Inflammatory macrophage treated with lipopolysaccharide for 1 hour (primary cell): ENCODE data around the gene RSU1.

Source experiments
- DNase-seq, 2 donors: peaks; one replicate each; pipeline ENCODE4 v3.0.0-alpha.2; 2020 to 2022

The RSU1 gene

GRCh38 chr10:16728266-16728665 lies 89.0 kb downstream of the RSU1 start:
- DNase-seq: no peak

DNA sequence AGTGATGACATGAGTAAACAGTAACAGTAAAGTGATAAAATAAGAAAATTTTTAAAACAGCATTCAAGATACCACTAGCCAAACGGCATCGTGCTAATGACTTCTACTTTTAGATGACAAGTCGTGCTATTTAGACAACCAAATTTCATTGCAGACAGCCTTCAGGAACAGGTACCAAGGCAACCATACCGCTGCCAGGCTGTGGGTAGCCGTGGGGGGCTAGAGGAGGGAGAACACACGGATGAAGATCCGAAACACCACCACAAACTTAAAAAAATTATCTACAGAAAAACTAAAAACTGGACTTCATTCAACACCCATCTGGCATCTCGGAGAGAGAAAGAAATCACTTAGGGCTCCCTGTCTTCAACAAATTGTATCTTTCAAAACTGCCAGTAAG lies 89.6 kb downstream of the RSU1 start:
- DNase-seq: no peak

DNA sequence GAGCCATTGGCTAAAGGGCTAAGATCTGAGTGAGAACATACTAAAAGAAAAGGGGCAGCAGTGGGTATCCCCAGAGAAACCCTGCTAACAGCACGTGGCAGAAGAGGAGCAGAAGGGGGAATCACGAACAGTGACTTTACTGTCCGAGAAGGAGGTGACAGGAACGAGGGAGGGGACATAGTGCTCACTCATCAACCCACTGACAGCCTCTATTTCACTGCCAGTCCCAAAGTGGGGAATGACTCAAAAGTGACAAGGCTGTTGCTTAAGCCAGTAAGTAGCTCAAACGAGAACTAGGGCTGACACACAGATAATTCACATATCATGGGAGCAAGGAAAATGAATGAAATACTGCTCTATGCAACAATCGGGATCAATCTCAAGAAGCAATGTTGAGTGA lies 92.7 kb downstream of the RSU1 start:
- DNase-seq: no peak

DNA sequence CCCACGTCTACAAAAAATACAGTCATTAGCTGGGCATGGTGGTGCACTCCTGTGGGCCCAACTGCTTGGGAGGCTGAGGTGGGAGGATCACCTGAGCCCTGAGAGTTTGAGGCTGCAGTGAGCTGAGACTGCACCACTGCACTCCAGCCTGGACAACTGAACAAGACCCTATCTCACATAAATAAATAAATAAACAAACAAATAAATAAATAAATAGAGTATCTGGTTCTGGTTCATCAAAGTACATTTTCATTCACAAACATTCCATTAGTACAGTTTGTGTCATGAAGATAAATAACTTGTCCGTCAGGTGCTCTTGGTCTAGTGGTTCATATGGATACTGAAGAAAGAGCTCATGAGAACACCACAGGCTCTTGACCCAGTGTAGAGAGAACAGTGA lies 96.4 kb downstream of the RSU1 start:
- DNase-seq: no peak

- DNase-seq: no peak
These were observed 99.4 kb downstream of the RSU1 start for GRCh38 chr10:16717622-16718395.

- DNase-seq: no peak
These were observed 101.2 kb downstream of the RSU1 start for GRCh38 chr10:16716051-16716450.

DNA sequence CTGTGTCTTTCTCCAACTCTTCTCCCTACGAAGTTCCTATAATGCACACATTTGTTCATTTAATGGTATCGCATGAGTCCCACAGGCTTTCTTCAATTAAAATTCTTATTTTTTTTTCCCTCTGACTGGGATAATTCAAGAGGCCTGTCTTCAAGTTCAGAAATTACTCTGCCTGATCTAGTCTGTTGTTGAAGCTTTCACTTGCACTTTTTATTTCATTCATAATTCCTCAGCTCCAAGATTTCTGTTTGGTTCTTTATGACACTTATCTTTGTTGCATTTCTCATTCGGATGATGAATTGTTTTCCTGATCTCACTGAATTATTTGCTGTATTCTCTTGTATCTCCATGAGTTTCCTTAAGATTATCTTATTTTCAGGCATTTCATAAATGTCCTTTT lies 103.9 kb downstream of the RSU1 start:
- no peak for DNase-seq

DNA sequence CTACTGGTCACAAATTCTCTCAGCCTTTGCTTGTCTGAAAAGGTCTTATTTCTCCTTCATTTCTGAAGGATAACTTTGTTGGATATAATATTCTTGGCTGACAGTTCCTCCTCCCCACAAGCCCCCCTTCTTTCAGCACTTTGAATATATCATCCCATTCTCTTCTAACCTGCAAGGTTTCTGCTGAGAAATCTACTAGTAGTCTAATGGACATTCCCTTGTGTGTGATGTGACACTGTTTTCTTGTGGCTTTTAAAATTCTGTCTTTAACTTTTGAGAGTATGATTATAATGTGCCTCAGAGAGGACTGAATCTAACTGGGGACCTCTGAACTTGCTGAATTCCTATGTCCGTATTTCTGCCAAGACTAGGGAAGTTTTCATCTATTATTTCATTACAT lies 104.3 kb downstream of the RSU1 start:
- no peak for DNase-seq

GRCh38 chr10:16700331-16700730 lies 116.9 kb downstream of the RSU1 start:
- no peak for DNase-seq

DNA sequence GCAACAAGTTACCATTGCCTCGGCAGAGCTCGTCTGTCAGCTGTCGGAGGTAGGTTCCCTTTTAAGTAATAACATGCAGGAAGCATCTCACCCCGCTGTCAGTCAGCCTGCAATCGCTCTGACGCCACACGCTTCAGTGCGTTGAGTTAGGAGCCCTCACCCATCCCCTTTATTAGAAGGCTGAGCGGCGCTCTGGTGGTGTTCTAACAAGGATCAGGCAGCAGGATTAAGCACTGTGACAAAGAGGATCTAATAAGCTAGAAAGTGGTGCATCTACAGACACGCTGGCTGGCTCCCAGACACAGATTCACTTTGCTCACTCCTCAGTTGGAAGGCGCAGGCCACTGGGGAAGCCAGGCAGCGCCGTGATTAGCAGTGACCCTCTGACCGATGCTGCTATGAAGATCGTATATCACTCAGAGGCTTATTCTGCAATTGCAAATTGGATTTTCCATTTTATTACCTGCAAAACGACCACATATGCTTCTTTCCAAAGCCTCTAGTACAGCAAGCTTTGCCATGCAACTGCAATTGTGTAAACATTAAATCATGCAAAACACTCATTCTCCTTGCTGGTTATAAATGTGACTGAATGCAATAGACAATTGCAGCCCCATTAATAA lies 117.7 kb downstream of the RSU1 start:
- no peak for DNase-seq

DNA sequence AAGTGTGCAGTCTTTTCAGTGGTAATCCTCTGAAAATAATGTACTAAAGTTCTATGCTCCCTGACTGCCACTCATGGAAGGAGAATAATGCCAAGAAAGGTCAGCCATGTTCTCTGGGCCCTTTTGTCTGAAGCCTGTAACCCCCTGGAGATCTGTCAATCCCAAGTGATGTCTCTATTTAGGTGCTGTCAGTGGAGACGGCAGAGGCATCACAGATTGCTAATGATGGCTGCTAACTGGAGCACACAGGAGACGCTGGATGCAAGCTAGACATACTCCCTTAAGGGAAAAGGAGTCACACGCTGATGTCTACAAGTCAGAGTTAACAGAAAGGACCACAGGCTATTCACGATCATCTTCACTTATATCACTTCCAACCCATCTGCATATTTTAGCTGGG lies 118.8 kb downstream of the RSU1 start:
- DNase-seq: no peak

GRCh38 chr10:16690417-16690816 lies 126.8 kb downstream of the RSU1 start:
- DNase-seq: no peak

- no peak for DNase-seq
These were observed 127.5 kb downstream of the RSU1 start for GRCh38 chr10:16689696-16690095.

DNA sequence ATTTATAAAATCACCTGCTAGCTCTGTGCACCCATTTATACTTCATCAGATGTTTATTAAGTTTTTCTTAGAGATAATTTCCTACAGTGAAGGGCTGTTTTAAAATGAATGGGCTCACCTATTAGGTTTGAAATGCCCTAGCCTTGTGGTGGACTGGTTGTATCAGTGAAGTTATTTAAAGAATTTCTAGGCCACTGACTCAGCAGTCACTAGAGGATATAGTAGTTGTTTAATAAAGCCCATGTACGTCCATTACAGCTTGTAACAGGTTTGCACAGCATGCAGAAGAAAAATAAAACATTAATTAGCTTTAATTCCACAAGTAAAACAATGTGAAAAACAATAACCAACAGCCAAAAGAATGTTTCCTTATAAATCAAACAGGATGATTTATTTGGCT lies 128.0 kb downstream of the RSU1 start:
- DNase-seq: no peak

DNA sequence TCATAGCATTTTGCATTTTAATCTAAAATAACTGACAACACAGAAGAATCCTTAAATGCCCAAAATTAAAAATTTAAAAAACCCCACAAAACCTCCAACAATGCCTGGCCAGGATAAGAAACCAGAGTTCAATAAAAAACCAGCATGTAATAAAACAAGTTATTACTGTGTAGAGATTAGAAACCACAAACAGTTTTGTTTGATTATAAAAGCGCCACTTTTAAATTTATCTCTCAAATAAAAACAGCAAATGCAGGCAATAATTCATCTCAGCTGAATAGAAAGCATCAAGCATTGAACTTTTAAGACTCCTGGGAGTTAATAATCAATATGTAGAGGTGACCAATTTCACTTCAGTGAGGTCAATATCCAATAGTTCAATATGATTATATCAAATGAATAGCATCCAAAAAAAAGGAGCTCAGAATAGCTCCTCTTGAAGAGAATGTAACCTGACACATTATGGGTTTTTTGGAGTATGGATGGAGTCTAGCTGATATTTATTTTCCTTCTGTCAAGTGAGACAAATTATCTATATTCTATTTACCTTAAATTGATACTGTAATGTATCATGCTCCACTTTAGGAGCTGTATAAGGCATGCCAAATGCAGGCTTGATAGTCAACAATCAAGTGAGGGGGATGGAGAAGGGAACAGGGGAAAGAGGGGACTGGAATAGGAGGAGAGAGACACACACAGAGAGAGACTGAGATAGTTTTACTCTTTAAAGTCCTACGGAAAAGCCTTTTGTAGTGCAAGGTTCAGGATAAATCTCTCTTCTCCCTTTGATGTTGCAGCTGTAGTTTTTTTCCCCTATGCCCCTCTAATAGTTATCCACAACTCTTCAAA lies 130.9 kb downstream of the RSU1 start:
- DNase-seq: no peak

DNA sequence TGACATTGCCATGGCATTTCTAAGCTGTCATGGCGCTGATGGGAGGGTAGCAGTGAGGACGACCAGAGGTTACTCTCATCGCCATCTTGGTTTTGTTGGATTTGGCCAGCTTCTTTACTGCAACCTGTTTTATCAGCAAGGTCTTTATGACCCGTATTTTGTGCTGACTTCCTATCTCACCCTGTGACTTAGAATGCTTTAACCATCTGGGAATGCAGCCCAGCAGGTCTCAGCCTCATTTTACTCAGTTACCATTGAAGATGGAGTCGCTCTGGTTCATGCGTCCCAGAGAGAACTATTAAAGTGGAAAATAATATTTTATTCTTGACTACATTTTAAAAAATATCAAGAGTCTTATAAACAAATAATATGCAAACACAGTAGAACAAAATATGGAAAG lies 131.7 kb downstream of the RSU1 start:
- DNase-seq: no peak

GRCh38 chr10:16681521-16681920 lies 135.7 kb downstream of the RSU1 start:
- DNase-seq: peak; percentile 6 to 9

DNA sequence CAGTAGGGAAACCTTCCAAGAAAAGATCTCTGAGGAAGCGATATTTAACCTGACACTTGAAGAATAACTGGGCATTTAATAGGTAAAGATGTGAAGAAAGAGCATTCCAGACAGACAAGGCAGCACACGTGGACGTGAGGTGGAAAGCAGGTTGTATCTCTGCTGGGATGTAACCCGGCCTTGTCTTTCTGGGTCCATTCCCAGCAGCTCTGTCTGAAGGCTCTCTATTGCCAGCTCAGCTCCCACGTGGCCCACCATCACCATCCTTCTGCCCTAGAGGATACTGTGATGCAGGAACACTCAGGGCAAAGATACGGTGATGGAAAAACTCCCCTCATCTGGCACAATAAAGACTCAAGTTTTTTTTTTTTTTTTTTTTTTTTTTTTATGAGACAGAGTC lies 137.7 kb downstream of the RSU1 start:
- DNase-seq: no peak

DNA sequence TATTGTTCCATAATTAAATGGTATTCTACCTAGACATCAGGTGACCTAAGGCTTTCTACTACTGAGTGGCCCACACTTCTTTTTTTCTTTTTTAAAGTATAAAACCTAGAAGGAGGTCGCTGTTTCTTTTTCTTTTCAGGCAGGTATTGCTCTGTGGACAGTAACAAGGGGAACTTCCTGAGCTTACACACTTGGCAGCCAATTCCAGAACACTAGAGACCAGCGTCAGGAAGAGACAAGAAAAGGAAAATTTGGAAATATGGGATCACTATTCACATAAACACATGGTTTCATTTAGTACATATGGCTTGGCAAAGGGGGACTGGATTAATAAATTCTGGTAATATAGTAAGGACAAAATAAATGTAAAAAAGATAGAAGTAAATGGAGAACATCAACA lies 141.9 kb downstream of the RSU1 start:
- no peak for DNase-seq

DNA sequence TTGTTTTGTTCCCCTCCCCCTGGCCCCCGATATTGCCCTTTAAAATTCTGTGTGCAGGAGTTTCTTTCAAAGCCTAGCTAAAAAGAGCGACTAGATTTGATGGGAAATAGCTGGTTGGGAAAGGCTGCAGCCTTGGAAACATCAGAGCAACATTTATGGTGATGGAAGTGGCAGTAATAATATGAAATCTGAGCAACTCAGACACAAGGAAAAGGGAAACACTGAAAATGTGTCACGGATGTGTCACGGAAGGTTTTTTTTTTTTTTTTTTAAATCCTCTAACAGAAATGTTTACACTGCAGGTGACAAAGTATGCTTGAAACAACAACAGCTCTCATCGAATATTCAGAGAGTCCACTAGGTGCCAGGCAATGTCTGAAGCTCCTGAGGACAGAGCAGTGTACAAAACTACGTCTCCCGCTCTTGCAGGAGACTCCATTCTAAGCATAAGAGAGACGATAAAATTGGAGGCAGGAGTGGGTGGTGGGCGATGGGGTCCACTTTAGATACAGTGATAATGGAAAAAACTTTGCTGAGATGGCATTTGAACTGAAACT lies 143.0 kb downstream of the RSU1 start:
- no peak for DNase-seq

DNA sequence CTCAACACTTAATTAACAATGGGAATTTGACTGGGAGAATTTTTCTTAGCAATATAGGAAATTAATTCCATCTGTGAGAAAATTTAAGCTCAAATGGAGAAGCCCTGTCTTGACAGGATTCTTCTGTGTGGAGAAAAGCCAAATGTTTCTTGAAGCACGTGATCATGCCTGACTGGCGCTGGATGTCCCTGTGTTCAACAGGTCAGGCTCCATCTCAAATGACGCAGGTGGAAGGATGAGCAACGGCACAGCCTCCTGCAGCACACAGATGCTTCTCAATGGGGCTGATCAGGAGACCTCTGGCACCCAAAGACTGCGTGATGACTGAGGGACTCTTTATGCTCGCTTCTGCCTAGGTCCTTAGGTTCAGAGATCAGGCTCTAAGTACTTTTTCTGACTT lies 143.8 kb downstream of the RSU1 start:
- no peak for DNase-seq

GRCh38 chr10:16663444-16663843 lies 153.8 kb downstream of the RSU1 start:
- DNase-seq: no peak

DNA sequence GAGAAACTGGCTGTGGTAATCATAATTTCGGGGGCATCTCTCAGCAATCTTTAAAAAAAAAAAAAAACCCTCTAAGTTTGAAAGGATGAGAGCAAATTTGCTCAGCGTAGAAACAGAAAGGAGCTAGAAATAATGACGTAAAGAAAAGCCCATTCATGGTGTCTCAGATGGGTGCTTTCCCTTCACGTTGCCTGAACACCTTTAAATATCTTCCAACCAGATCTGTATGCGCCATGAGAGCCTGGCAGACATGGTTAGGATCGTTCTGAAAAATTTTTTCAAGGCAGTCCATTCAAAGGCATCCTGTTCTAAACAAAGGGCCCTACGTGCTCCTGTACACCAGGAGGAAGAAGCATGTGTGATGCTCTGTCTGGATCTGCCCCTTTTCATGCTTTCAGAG lies 154.3 kb downstream of the RSU1 start:
- DNase-seq: no peak

GRCh38 chr10:16656895-16657294 lies 160.3 kb downstream of the RSU1 start:
- no peak for DNase-seq
